CD4-positive, alpha-beta T cell treated with Interleukin-2 at 100 ng/mL for 4 hours (primary cell): ENCODE results near the gene RASGRF1.
"Not testable (repeated sequence)": the region's sequence is repeated elsewhere in the genome, so short reads cannot be mapped to it uniquely, and the experiment has no call there.

Experiments
- DNase-seq: peaks from one replicate; pipeline ENCODE4 v3.0.0-alpha.2; 2020; ENCODE audit warnings: low spot score

Gene RASGRF1

GRCh38 chr15:78931439-78932257 is 158.9 kb downstream of the RASGRF1 start:
- no peak for DNase-seq

DNA sequence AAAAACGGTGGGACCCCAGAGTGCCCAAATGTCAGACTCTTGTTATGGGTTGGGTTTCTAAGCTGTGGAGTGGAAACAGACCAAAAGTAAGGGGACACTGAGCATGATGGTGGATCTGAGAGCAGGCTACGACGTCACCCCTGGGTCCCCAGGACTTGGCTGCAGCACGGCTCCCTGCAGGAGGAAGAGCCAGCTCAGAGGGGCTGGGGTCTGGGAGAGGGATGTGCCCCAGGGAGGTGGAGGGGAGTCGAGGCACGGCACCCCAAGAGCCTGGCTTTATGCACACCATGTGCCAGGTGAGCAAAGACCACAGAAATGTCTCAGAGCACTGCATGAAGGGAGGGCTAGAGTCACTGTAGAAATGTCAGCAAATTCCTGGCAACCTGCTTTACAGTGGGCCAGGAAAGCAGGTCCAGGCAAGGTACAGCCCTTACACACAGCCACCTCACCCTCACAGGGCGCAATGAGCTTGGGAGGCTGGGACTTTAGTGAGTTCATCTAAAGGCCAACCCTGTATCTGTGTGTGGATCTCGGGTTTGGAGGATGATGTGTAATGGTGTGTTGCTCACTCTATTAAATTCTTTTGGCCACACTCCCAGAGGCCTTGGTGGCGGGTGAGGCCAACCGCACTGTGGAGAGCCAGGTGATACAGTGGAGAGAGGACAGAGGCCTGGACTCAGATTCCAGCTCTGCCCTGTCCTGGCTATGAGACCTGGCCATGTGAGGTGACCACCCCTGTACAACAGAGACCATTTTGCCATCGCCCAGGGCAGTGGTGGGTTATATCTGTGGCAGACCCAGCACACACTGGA is 159.8 kb downstream of the RASGRF1 start:
- DNase-seq, result no peak

- no peak for DNase-seq
Measured at GRCh38 chr15:78929536-78930264, 160.9 kb downstream of the RASGRF1 start.

- DNase-seq, result no peak
Measured at GRCh38 chr15:78928616-78929093, 161.9 kb downstream of the RASGRF1 start.

GRCh38 chr15:78928176-78928575 is 162.4 kb downstream of the RASGRF1 start:
- not testable (repeated sequence) for DNase-seq

- no peak for DNase-seq
Measured at GRCh38 chr15:78927077-78927790, 163.3 kb downstream of the RASGRF1 start.

DNA sequence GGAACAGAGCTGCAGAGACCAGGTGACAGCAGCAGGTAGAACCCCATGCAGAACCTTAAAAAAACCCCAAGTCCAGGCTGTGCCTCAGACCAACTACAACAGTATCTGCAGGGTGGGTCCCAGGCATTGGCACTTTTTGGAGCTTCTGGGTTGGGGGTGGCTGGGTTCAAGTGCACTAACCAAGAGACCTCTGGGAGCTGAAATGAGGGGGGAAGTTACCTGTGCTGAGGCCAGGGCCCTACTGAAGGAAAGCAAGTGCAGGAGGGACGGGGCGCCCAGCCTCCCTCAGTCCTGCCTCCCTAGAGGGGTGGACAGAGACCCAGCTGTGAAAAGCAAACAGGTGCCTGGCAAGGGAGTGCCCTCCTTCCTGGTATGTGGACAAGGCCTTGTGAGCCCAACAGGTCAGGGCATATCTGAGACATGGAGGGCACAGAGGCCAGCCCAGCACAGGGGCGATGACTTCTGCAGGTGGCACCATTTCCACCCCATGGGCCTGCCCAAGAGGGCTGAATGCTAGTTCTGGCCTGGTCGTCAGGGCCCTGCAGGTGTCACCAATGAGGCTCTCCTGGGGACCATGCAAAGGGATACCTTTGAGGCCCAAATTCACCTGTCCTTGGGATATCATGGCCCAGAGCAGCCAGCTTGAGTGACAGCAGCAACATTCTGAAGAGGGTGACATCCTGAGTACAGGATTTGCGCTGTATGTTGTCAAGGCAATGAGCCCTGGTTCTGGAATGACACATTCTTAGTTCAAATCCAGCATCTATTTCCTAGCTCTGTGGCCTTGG is 164.4 kb downstream of the RASGRF1 start:
- DNase-seq, result no peak

DNA sequence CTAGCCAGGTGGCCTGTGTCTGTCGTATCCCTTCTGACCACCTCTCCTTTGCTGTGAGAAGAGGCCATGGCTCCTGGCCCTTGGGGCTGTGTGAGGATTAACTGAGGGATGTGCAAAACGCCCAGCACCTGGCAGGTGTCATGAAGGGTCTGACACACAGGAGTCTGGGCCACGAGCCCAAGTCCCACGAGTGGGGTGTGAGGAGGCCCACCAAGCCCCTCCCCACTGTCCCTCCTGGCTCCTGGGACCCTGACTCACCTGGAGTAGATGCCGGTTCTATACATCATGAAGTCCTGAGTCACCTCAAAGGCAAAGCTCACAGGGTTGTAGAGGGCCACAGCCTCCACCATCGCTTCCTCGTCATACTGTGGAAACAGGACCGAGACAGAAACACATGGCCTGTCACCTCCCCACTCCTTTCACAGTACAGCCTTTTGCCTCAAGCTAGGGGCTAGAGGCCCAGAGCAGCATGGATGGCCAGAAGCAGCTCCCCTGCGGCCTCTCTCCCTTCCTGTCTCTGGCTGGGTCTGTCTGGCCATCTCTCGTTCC is 165.4 kb downstream of the RASGRF1 start:
- no peak for DNase-seq

DNA sequence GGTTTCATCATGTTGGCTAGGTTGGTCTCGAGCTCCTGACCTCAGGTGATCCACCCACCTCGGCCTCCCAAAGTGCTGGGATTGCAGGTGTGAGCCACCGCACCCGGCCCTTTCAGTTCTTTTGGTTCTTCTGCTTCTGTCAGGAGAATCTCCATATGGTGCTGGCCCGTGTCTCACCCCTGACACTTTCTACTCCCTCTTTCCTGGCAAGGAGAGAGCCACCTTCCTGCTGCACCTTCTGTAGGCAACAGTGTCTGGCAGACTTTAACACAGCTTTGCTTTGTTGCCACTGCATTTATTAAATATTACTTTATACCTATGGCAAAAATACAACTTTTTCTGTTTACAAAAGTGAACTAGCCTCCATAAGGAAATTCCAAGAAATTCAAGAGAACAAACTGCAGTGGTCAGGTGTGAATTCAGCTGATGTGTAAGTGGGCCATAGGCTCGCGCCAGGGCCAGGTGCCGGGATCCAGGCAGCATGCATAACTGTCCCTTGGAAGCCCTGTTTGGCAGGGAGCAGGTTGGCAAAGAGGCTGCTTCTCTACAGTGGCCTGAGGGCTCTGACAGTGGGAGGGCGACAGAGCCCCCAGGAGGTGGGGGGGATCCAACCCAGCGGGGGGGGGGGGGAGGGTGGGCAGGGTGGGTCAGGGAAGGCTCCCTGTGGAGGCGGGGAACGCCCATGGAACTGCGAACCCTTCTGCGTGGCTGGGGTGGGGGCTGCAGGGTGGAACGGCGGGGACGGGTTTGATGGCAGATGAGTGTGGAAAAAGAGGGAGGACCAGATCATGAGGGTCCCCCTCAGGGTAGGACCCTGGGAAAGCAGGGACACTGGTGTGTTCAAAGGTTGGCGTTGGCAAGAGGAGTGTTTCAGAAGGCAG is 166.9 kb downstream of the RASGRF1 start:
- no peak for DNase-seq

DNA sequence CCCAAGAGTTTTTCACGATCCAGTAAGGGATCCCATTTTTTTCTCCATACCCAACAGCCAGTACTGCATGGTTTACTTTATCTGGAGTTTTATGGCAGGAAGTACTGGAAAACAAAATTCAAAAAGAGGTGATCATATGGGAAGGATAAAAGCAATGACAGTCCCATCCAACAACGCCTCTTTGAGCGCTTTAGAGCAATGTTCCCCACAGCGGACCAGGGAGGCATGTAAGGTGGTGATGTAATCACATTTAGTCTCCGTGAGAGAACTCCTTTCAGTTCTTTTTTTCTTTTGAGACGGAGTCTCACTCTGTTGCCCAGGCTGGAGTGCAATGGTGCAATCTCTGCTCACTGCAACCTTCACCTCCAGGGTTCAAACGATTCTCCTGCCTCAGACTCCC is 167.6 kb downstream of the RASGRF1 start:
- DNase-seq, result no peak

DNA sequence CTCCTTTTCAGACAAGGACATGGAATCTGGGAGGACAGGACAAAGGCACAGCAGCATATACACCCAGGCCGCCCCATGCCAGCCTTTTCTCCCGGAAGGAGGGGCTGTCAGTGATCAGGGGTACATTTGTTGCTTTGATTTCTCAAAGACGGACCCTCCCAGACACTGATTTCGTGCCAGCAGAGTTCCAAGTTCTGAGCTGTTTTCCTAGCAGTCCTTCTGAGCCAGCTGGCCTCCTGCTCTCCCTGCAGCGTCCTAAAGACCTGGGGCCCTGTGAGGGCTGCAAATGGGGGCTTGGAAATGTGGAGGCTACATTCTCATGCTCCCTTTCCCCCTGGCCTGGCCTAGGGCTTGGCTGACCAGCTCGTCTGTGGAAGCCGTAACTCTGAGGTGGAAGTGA is 168.1 kb downstream of the RASGRF1 start:
- DNase-seq, result no peak

DNA sequence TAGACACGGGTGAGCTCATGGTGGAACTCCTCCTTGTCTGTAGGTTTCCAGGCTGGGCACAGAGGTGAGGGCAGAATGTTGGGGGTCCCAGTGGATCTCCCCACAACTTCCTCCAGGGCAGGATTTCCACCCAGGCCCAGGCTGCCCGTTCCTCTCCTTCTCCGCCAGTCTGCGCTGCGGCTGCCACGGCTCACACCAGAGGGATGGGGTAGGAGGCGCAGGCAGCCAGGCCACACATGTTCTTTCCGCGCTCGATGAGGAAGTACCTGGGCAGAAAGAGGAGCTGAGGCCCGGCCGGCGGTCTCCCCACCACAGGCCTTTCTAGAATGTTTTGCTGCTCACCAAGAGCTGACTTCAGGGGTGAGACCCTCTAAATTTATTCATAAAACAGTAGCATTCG is 168.6 kb downstream of the RASGRF1 start:
- DNase-seq, result no peak

DNA sequence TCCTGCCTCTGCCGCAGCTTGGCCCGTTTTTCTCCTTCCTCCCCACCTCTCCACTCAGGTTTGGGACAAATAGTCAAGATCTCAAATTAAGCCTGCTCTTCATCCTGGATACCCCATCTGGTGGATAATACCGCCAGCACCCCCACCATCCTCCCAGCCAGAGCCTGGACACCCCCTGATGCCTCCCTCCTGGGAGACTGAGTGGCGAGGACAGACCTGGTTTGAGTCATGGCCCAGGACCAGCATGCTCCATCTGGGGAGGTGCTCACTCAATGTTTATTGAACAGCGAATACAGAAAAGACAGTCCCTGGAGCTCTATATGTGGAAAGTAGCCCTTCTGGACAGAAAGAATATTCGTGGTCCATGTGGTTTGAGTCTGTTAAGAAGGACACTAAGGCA is 169.1 kb downstream of the RASGRF1 start:
- DNase-seq, result no peak

GRCh38 chr15:78917888-78918287 is 172.7 kb downstream of the RASGRF1 start:
- DNase-seq, result no peak

DNA sequence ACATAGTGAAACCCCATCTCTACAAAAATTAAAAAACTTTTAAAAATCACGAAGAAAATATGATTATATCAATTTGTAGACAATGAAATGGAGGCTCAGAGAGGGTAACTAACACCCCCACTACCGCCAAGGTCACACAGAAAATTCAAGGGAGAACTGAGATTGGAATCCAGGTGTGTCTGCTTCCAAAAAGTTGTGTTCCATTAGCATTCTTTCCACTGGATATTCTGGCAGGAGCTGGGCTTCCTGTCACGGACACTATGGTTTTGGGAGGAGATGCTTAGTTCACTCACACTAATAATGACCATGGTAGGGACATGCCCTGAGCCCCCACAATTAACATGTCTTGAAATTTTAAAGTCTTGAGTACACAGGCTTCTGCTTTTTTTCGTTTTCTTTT is 174.5 kb downstream of the RASGRF1 start:
- DNase-seq, result no peak

GRCh38 chr15:78915341-78916087 is 175.1 kb downstream of the RASGRF1 start:
- DNase-seq, result no peak

DNA sequence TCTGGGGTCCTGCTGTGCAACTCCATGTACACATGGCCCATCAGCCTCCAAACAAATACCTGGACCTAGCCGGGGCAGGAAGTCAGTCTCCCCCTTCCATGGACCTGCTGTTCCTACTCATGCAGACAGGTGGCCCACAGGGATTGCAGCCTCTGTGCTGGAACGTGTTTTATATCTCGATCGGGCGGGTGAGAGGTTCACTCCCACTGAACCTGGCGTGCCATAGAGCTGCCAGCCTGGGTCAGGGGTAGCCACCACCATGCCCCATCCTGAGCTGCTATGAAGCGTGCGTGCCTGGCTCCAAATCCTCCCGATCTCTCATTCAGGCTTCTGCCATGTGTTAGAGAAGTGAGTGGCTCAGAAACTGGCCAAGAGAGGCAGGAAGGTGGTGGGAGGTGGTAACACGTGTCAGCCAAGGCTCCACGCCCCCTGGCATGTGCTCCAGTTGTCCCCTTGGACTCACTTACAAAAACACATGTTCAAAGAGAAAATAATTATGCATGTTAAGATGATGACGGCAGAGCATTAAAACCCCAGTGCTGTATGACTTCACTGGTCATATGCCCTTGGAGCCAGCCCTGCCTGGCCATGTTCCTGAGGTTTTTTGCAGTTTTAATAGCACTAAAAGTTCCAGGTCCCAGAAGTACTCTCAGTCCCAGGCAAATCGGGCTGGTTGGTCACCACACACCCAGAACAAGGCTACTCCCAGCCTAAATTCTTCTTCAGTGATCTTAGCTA is 176.4 kb downstream of the RASGRF1 start:
- DNase-seq, result no peak

DNA sequence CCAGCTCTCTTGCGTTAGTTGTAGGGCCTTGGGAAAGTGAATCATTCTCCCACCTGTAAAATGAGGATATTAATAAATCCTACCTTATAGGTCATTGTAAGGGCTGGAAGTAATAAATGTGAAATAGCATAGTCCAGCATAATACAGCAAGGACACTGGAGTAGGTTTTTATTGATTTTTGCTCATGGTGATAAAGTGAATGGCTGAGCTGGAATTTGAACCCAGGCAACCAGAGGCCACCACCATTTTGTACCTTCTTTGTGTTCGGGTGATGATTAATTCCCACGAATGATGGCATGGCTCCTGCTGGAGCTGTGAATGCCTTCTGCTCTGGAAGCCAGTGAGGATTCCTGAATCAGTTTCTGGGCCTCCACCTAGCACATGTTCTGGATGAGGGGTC is 177.6 kb downstream of the RASGRF1 start:
- DNase-seq, result no peak
